Measurements from ENCODE around the gene OPALIN.

The OPALIN gene

GRCh38 chr10:96334616-96335526 is 23.9 kb downstream of the OPALIN start:
- DNase-seq, result peak; percentile 11 to 74 (median 56)
- 27% methylated on average over 4 of the region's 5 CpGs for WGBS (ENCODE audit: insufficient coverage)
- CTCF ChIA-PET, result interaction anchor here (0.6 to 3.2 kb wide), 14 partner anchors 10 to 322 kb away, joined by 3 to 12 read pairs (median 3); no protein-coding TSS in a partner anchor

GRCh38 chr10:96333101-96333500 is 25.7 kb downstream of the OPALIN start:
- no peaks in the 10 kb centered on the region for H3K27me3 ChIP-seq (replicated peaks in 2 of 5; ENCODE audit: control insufficient read depth in 4 of 5, insufficient read depth in 5 of 5, low read length in 4 of 5)
- WGBS (ENCODE audit: insufficient coverage), result no CpG with 5 or more reads among the region's 1 CpG
- H3K4me3 ChIP-seq (ENCODE audit: control insufficient read depth in 1 of 7, extremely low read depth in 1 of 7, insufficient read depth in 4 of 7, low read depth in 2 of 7, low read length in 6 of 7), result no peak overlapping the region
- H3K9me3 ChIP-seq (ENCODE audit: control extremely low read depth in 1 of 5, control insufficient read depth in 4 of 5, insufficient read depth in 2 of 5, low read depth in 1 of 5, low read length in 4 of 5), result no peaks in the 10 kb centered on the region
- no peaks in the 10 kb centered on the region for H3K36me3 ChIP-seq (ENCODE audit: control insufficient read depth in 4 of 4, insufficient read depth in 4 of 4, low read length in 3 of 4)
- CTCF ChIA-PET, result interaction anchor here (1.5 to 3.2 kb wide), 3 partner anchors 12 to 103 kb away, joined by 4 to 12 read pairs (median 5); no protein-coding TSS in a partner anchor
- no peak overlapping the region for H3K27ac ChIP-seq (ENCODE audit: insufficient read depth in 1 of 2, low read depth in 1 of 2, low read length in 2 of 2, poor library complexity in 1 of 2, severe bottlenecking in 2 of 2)
- peak; percentile 25 to 81 (median 69) for DNase-seq
- peaks cover 0 to 30% (median 14%) of the 10 kb centered on the region in 4 experiments for H3K4me1 ChIP-seq (ENCODE audit: control extremely low read depth in 1 of 4, control insufficient read depth in 4 of 4, insufficient read depth in 4 of 4, low read length in 3 of 4)
- POLR2A ChIA-PET, result no interaction called here

More at GRCh38 chr10:96334616-96335526, 23.9 kb downstream of the OPALIN start:
- no peak overlapping the region for H3K4me3 ChIP-seq (ENCODE audit: control insufficient read depth in 1 of 7, extremely low read depth in 1 of 7, insufficient read depth in 4 of 7, low read depth in 2 of 7, low read length in 6 of 7)
- no peak overlapping the region for H3K27ac ChIP-seq (ENCODE audit: insufficient read depth in 1 of 2, low read depth in 1 of 2, low read length in 2 of 2, poor library complexity in 1 of 2, severe bottlenecking in 2 of 2)
- POLR2A ChIA-PET, result interaction anchor here (0.7 kb wide), 1 partner anchor 105 kb away, joined by 3 read pairs; no protein-coding TSS in a partner anchor
- H3K27me3 ChIP-seq (replicated peaks in 2 of 5; ENCODE audit: control insufficient read depth in 4 of 5, insufficient read depth in 5 of 5, low read length in 4 of 5), result no peaks in the 10 kb centered on the region
- no peaks in the 10 kb centered on the region for H3K36me3 ChIP-seq (ENCODE audit: control insufficient read depth in 4 of 4, insufficient read depth in 4 of 4, low read length in 3 of 4)
- H3K4me1 ChIP-seq (ENCODE audit: control extremely low read depth in 1 of 4, control insufficient read depth in 4 of 4, insufficient read depth in 4 of 4, low read length in 3 of 4), result peaks cover 0 to 30% (median 9%) of the 10 kb centered on the region in 4 experiments
- H3K9me3 ChIP-seq (ENCODE audit: control extremely low read depth in 1 of 5, control insufficient read depth in 4 of 5, insufficient read depth in 2 of 5, low read depth in 1 of 5, low read length in 4 of 5), result no peaks in the 10 kb centered on the region

GRCh38 chr10:96327462-96327861 is 31.3 kb downstream of the OPALIN start:
- Histone ChIP-seq H3K4me1 (ENCODE audit: control extremely low read depth in 1 of 4, control insufficient read depth in 4 of 4, insufficient read depth in 4 of 4, low read length in 3 of 4) (peaks cover 0 to 11% (median 0%) of the 10 kb centered on the region in 4 experiments), H3K9me3 (ENCODE audit: control extremely low read depth in 1 of 5, control insufficient read depth in 4 of 5, insufficient read depth in 2 of 5, low read depth in 1 of 5, low read length in 4 of 5) (no peaks in the 10 kb centered on the region), H3K4me3 (ENCODE audit: control insufficient read depth in 1 of 7, extremely low read depth in 1 of 7, insufficient read depth in 4 of 7, low read depth in 2 of 7, low read length in 6 of 7) (no peak overlapping the region), H3K36me3 (ENCODE audit: control insufficient read depth in 4 of 4, insufficient read depth in 4 of 4, low read length in 3 of 4) (peaks cover 0 to 4% (median 0%) of the 10 kb centered on the region in 4 experiments), H3K27me3 (replicated peaks in 2 of 5; ENCODE audit: control insufficient read depth in 4 of 5, insufficient read depth in 5 of 5, low read length in 4 of 5) (peaks cover 0 to 8% (median 0%) of the 10 kb centered on the region in 5 experiments), H3K27ac (ENCODE audit: insufficient read depth in 1 of 2, low read depth in 1 of 2, low read length in 2 of 2, poor library complexity in 1 of 2, severe bottlenecking in 2 of 2) (no peak overlapping the region)
- ChIA-PET CTCF (interaction anchor here (1.3 kb wide), 1 partner anchor 14 kb away, joined by 4 read pairs; no protein-coding TSS in a partner anchor), POLR2A (no interaction called here)
- 96% methylated on average over 7 of the region's 7 CpGs for WGBS (ENCODE audit: insufficient coverage)
- no peak for DNase-seq

GRCh38 chr10:96325719-96326373 is 33.0 kb downstream of the OPALIN start:
- Histone ChIP-seq H3K27ac (ENCODE audit: insufficient read depth in 1 of 2, low read depth in 1 of 2, low read length in 2 of 2, poor library complexity in 1 of 2, severe bottlenecking in 2 of 2) (no peak overlapping the region), H3K4me1 (ENCODE audit: control extremely low read depth in 1 of 4, control insufficient read depth in 4 of 4, insufficient read depth in 4 of 4, low read length in 3 of 4) (peaks cover 0 to 11% (median 0%) of the 10 kb centered on the region in 4 experiments), H3K9me3 (ENCODE audit: control extremely low read depth in 1 of 5, control insufficient read depth in 4 of 5, insufficient read depth in 2 of 5, low read depth in 1 of 5, low read length in 4 of 5) (no peaks in the 10 kb centered on the region), H3K4me3 (ENCODE audit: control insufficient read depth in 1 of 7, extremely low read depth in 1 of 7, insufficient read depth in 4 of 7, low read depth in 2 of 7, low read length in 6 of 7) (no peak overlapping the region), H3K36me3 (ENCODE audit: control insufficient read depth in 4 of 4, insufficient read depth in 4 of 4, low read length in 3 of 4) (peaks cover 0 to 4% (median 0%) of the 10 kb centered on the region in 4 experiments), H3K27me3 (replicated peaks in 2 of 5; ENCODE audit: control insufficient read depth in 4 of 5, insufficient read depth in 5 of 5, low read length in 4 of 5) (peaks cover 0 to 8% (median 0%) of the 10 kb centered on the region in 5 experiments)
- 60% methylated on average over 1 of the region's 4 CpGs for WGBS (ENCODE audit: insufficient coverage)
- no peak for DNase-seq
- ChIA-PET POLR2A (no interaction called here), CTCF (no interaction called here)

GRCh38 chr10:96324447-96324846 is 34.4 kb downstream of the OPALIN start:
- CTCF ChIA-PET, result interaction anchor here (1.0 to 1.5 kb wide), 4 partner anchors 10 to 94 kb away, joined by 3 to 4 read pairs (median 4); no protein-coding TSS in a partner anchor

GRCh38 chr10:96322275-96322674 is 36.5 kb downstream of the OPALIN start:
- H3K9me3 ChIP-seq (ENCODE audit: control extremely low read depth in 1 of 5, control insufficient read depth in 4 of 5, insufficient read depth in 2 of 5, low read depth in 1 of 5, low read length in 4 of 5), result no peaks in the 10 kb centered on the region
- no peak overlapping the region for H3K4me3 ChIP-seq (ENCODE audit: control insufficient read depth in 1 of 7, extremely low read depth in 1 of 7, insufficient read depth in 4 of 7, low read depth in 2 of 7, low read length in 6 of 7)
- ChIA-PET POLR2A (no interaction called here), CTCF (interaction anchor here (1.1 to 2.4 kb wide), 6 partner anchors 10 to 92 kb away, joined by 3 to 6 read pairs (median 4); no protein-coding TSS in a partner anchor)
- peaks cover 0 to 5% (median 0%) of the 10 kb centered on the region in 4 experiments for H3K4me1 ChIP-seq (ENCODE audit: control extremely low read depth in 1 of 4, control insufficient read depth in 4 of 4, insufficient read depth in 4 of 4, low read length in 3 of 4)
- no CpG with 5 or more reads among the region's 1 CpG for WGBS (ENCODE audit: insufficient coverage)
- peaks cover 0 to 6% (median 0%) of the 10 kb centered on the region in 5 experiments for H3K27me3 ChIP-seq (replicated peaks in 2 of 5; ENCODE audit: control insufficient read depth in 4 of 5, insufficient read depth in 5 of 5, low read length in 4 of 5)
- DNase-seq, result no peak
- H3K27ac ChIP-seq (ENCODE audit: insufficient read depth in 1 of 2, low read depth in 1 of 2, low read length in 2 of 2, poor library complexity in 1 of 2, severe bottlenecking in 2 of 2), result no peak overlapping the region
- H3K36me3 ChIP-seq (ENCODE audit: control insufficient read depth in 4 of 4, insufficient read depth in 4 of 4, low read length in 3 of 4), result peaks cover 0 to 4% (median 0%) of the 10 kb centered on the region in 4 experiments

More at GRCh38 chr10:96324447-96324846, 34.4 kb downstream of the OPALIN start:
- no peak overlapping the region for H3K27ac ChIP-seq (ENCODE audit: insufficient read depth in 1 of 2, low read depth in 1 of 2, low read length in 2 of 2, poor library complexity in 1 of 2, severe bottlenecking in 2 of 2)
- POLR2A ChIA-PET, result no interaction called here
- H3K9me3 ChIP-seq (ENCODE audit: control extremely low read depth in 1 of 5, control insufficient read depth in 4 of 5, insufficient read depth in 2 of 5, low read depth in 1 of 5, low read length in 4 of 5), result no peaks in the 10 kb centered on the region
- 100% methylated on average over 2 of the region's 2 CpGs for WGBS (ENCODE audit: insufficient coverage)
- peaks cover 0 to 8% (median 0%) of the 10 kb centered on the region in 5 experiments for H3K27me3 ChIP-seq (replicated peaks in 2 of 5; ENCODE audit: control insufficient read depth in 4 of 5, insufficient read depth in 5 of 5, low read length in 4 of 5)
- peaks cover 0 to 6% (median 3%) of the 10 kb centered on the region in 4 experiments for H3K4me1 ChIP-seq (ENCODE audit: control extremely low read depth in 1 of 4, control insufficient read depth in 4 of 4, insufficient read depth in 4 of 4, low read length in 3 of 4)
- H3K4me3 ChIP-seq (ENCODE audit: control insufficient read depth in 1 of 7, extremely low read depth in 1 of 7, insufficient read depth in 4 of 7, low read depth in 2 of 7, low read length in 6 of 7), result no peak overlapping the region
- DNase-seq, result no peak
- H3K36me3 ChIP-seq (ENCODE audit: control insufficient read depth in 4 of 4, insufficient read depth in 4 of 4, low read length in 3 of 4), result peaks cover 0 to 4% (median 0%) of the 10 kb centered on the region in 4 experiments

Measured in common myeloid progenitor, CD34-positive (primary cell).